K562 (cell line): Measurements from ENCODE around the gene ZFPM1. TPM values are rescaled to one million over a fixed set of nuclear protein-coding genes. Genes with fewer than 3 reads are reported as not detected.

Experiments
- ARID3B ChIP-seq: fragments of 250-450 bp; sonication (Bioruptor Pico); IDR thresholded peaks from 2 replicates; pipeline ENCODE4 v1.4.0; 2020; ENCODE audit warnings: borderline replicate concordance
- ATF6 ChIP-seq: sonication (generic); formaldehyde crosslinking; IDR thresholded peaks from 2 replicates; pipeline ENCODE4 v1.4.0; 2020; ENCODE audit warnings: mild to moderate bottlenecking, missing genetic modification reagents
- ATF7 ChIP-seq: fragments of 450-650 bp; IDR thresholded peaks from 2 replicates; pipeline ENCODE4 v1.7.1; 2014; ENCODE audit warnings: mild to moderate bottlenecking, moderate library complexity
- CXXC5 ChIP-seq: fragments of 250-450 bp; sonication (Bioruptor Pico); IDR thresholded peaks from 2 replicates; pipeline ENCODE4 v1.8.0; 2022; ENCODE audit warnings: inconsistent platforms, mild to moderate bottlenecking, moderate library complexity
- E2F3 ChIP-seq: fragments of 250-450 bp; sonication (Bioruptor Pico); IDR thresholded peaks from 2 replicates; pipeline ENCODE4 v1.4.0; 2020; ENCODE audit warnings: mild to moderate bottlenecking
- FIP1L1 ChIP-seq: fragments of 200-400 bp; formaldehyde crosslinking; IDR thresholded peaks from 2 replicates; pipeline ENCODE4 v1.6.1; 2018; ENCODE audit warnings: mild to moderate bottlenecking, low read depth, low read length; ENCODE audit not compliant: poor library complexity, severe bottlenecking
- FOXM1 ChIP-seq, 2 experiments: fragments of 450-650 bp in 1 of 2; sonication (generic) in 1 of 2; formaldehyde crosslinking in 1 of 2; IDR thresholded peaks; 2 replicates each; pipeline versions ENCODE4 v1.6.1 to v1.9.0; 2017 to 2022; ENCODE audit warnings: low read depth in 2 of 2, mild to moderate bottlenecking in 2 of 2, missing genetic modification reagents in 1 of 2, moderate library complexity in 1 of 2
- MNT ChIP-seq, 2 experiments: fragments of 450-650 bp; conservative IDR thresholded peaks; 2 replicates each; pipeline ENCODE4 v1.6.1; 2017; ENCODE audit warnings: mild to moderate bottlenecking in 2 of 2, moderate library complexity in 2 of 2
- POLR2G ChIP-seq: fragments of 200-400 bp; formaldehyde crosslinking; IDR thresholded peaks from 2 replicates; pipeline ENCODE4 v1.6.1; 2017; ENCODE audit warnings: low read depth, mild to moderate bottlenecking, antibody characterized with exemption, low read length, moderate library complexity
- SMAD4 ChIP-seq: fragments of 250-450 bp; sonication (Bioruptor Pico); conservative IDR thresholded peaks from 2 replicates; pipeline ENCODE4 v1.8.0; 2021; ENCODE audit warnings: inconsistent platforms, mild to moderate bottlenecking, moderate library complexity
- ZBTB11 ChIP-seq, 3 experiments: fragments of 200-800 bp in 1 of 3; fragments of 250-450 bp in 1 of 3; fragments of 450-650 bp in 1 of 3; sonication (Bioruptor Pico) in 1 of 3; sonication (Bioruptor generic) in 1 of 3; formaldehyde crosslinking in 1 of 3; IDR thresholded peaks; 2 replicates each; pipeline versions ENCODE4 v1.6.1 to v1.8.0; 2016 to 2022; ENCODE audit warnings: mild to moderate bottlenecking in 2 of 3, missing genetic modification characterization in 2 of 3, missing compliant biosample characterization in 1 of 3, moderate library complexity in 1 of 3
- ZNF717 ChIP-seq: fragments of 250-450 bp; sonication (Bioruptor Pico); IDR thresholded peaks from 2 replicates; pipeline ENCODE4 v1.5.0; 2021
- polyA plus RNA-seq, 8 experiments: library from polyadenylated mRNA; depleted of rRNA in 4 of 8; stranded (reverse) in 5 of 8; unstranded in 3 of 8; fragments of >200 nt; fragmentation: Nextera tagmentation in 2 of 8; fragmentation: Illumina TruSeq in 1 of 8; extraction: Ambion mirVana in 2 of 8; extraction: Trizol in 1 of 8; gene quantifications; 2 replicates each; pipeline versions ENCODE4 v1.2.1 to v1.2.3, GENCODE V29; 2011 to 2014; ENCODE audit warnings: inconsistent platforms in 1 of 8, missing spikeins in 1 of 8
- total RNA-seq, 7 experiments: library from RNA; depleted of rRNA in 6 of 7; stranded (reverse); fragments of >200 nt in 6 of 7; fragmentation: Illumina TruSeq in 2 of 7; extraction: Trizol in 2 of 7; gene quantifications; 2 replicates each; pipeline versions ENCODE4 v1.2.1 to v1.2.3, GENCODE V29; 2011 to 2021; ENCODE audit warnings: low replicate concordance in 1 of 7

ZFPM1 gene
- total and polyA plus RNA-seq, 9 of the 15 experiments (the other 6 are each of a cell fraction or from before 2014, with no cell fraction given), result 0.03 to 35.9 (median 1.4) TPM

DNA sequence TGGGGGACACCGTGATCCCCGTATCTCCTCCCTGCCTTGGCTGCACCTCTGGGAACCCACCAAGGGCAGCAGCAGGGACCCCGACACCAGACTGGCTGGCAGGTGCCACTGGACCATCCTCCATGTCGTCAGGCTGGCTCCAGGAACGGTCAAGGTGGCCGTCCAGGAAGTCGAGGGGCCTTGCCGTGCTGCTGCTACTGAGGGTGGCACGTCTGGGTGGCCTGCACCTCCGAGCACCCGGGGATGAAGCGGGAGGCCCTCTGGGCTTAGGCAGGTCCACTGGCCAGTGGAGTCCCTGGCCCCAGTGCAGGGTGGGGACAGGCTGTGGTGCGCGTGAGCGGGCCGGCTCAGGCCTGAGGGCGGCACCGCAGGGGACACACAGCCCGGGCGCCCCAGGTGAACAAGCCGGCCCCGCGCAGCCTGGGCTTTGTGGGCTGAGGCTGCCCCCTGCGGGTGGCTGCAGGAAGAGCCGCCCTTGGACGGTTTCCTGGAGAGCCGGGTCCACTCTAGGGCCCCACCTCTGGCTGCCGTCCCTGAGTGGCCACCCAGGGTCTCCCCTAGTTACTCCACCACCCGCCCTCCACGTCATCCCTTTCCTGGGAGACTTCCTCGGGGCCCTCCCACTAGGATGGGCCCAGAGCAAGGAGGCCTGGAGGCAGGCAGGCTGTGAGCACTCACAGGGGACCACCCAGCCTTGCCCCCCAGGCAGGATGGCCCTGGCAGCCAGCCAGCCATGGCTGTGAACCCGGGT lies 74.3 kb downstream of the ZFPM1 start (continued):
- TF ChIP-seq ARID3B (CRISPR knock-in tag), result 0 out of 2 replicates have a peak, but pooled peaks have one; percentile 61
- TF ChIP-seq ZNF717 (CRISPR knock-in tag), result 0 out of 2 replicates have a peak, but pooled peaks have one; percentile 41
- TF ChIP-seq SMAD4, result peak; percentile 26; the same call in 1 of the 2 replicates
- no peak for TF ChIP-seq ATF6 (CRISPR knock-in tag)
- TF ChIP-seq MNT (conservative IDR thresholded peaks at IDR 0.05), result 0 out of 4 replicates have a peak, but pooled peaks of 1 of the 2 experiments have one; percentile 19
- peak; percentile 30 for TF ChIP-seq FIP1L1
- no peak; the same call in 1 of the 2 replicates for TF ChIP-seq POLR2G
- no peak for TF ChIP-seq E2F3 (CRISPR knock-in tag)
- peak; percentile 48; the same call in 1 of the 2 replicates for TF ChIP-seq ATF7
- TF ChIP-seq FOXM1 (IDR thresholded peaks at IDR 0.05; ENCODE audit: low read depth), result no peak
- 0 out of 2 replicates have a peak, but pooled peaks have one; percentile 75 for TF ChIP-seq FOXM1 (CRISPR knock-in tag; IDR thresholded peaks at IDR 0.05; ENCODE audit: low read depth)
- TF ChIP-seq CXXC5 (CRISPR knock-in tag), result peak; percentile 34
- TF ChIP-seq ZBTB11 (CRISPR knock-in tag; IDR thresholded peaks at IDR 0.05), result no peak
